SK-N-SH (cell line): Measurements from ENCODE around the gene PNKP. TPM values are rescaled to one million over a fixed set of nuclear protein-coding genes. Genes with fewer than 3 reads are reported as not detected.

Experiments used
- CTCF ChIA-PET: fragments of 300-600, 350-600 bp; formaldehyde crosslinking; extraction: SDS; loops from one replicate; lab custom pipeline; 2021; lab: Yijun Ruan, JAX
- POLR2A ChIA-PET: fragments of 350-600 bp; sonication (Branson Sonifier 250); formaldehyde crosslinking; extraction: SDS; loops from one replicate; lab custom pipeline; 2020; ENCODE audit warnings: antibody characterized with exemption, inconsistent platforms; lab: Yijun Ruan, JAX
- DNase-seq: peaks from one replicate; pipeline ENCODE4 v3.0.0; 2012
- H2AFZ ChIP-seq: fragments of 200-600 bp; sonication (generic); 2 replicates; pipeline ENCODE4 v1.8.1; 2016; ENCODE audit warnings: antibody characterized with exemption, mild to moderate bottlenecking, low read depth
- H3F3A ChIP-seq: fragments of 200-600 bp; sonication (generic); replicated peaks from 2 replicates; pipeline ENCODE3; 2016; ENCODE audit warnings: antibody characterized with exemption, mild to moderate bottlenecking; ENCODE audit not compliant: insufficient read depth
- H3K27ac ChIP-seq, 2 experiments: fragments of 200-500 bp in 1 of 2; fragments of 200-600 bp in 1 of 2; sonication (Bioruptor generic) in 1 of 2; sonication (generic), shearing (Covaris generic) in 1 of 2; 2 replicates each; pipeline versions ENCODE4 v1.5.1 to v1.6.1; 2014 to 2016; ENCODE audit warnings: low read depth in 2 of 2, inconsistent platforms in 1 of 2, low read length in 1 of 2, mild to moderate bottlenecking in 1 of 2, mixed read lengths in 1 of 2
- H3K27me3 ChIP-seq: fragments of 200-600 bp; sonication (generic), shearing (Covaris generic); 2 replicates; pipeline ENCODE4 v1.6.1; 2016; ENCODE audit warnings: mixed run types; ENCODE audit not compliant: insufficient read depth
- H3K36me3 ChIP-seq, 2 experiments: fragments of 200-500 bp in 1 of 2; fragments of 200-600 bp in 1 of 2; sonication (Bioruptor generic) in 1 of 2; sonication (generic) in 1 of 2; replicated peaks in 1 of 2; 2 replicates each; pipeline versions ENCODE3 to v1.5.1; 2014 to 2016; ENCODE audit warnings: low read length in 1 of 2, mild to moderate bottlenecking in 1 of 2; ENCODE audit not compliant: insufficient read depth in 2 of 2, control insufficient read depth in 1 of 2
- H3K4me1 ChIP-seq, 2 experiments: fragments of 200-500 bp in 1 of 2; fragments of 200-600 bp in 1 of 2; sonication (Bioruptor generic) in 1 of 2; sonication (generic), shearing (Covaris generic) in 1 of 2; 2 replicates each; pipeline versions ENCODE4 v1.5.1 to v1.6.1; 2014 to 2016; ENCODE audit warnings: low read depth in 1 of 2, low read length in 1 of 2, mixed run types in 1 of 2; ENCODE audit not compliant: insufficient read depth in 2 of 2, control insufficient read depth in 1 of 2
- H3K4me2 ChIP-seq: fragments of 200-600 bp; sonication (generic), shearing (Covaris generic); 2 replicates; pipeline ENCODE4 v1.6.1; 2017; ENCODE audit warnings: mixed run types
- H3K4me3 ChIP-seq, 2 experiments: fragments of 200-500 bp in 1 of 2; fragments of 200-600 bp in 1 of 2; sonication (Bioruptor generic) in 1 of 2; sonication (generic), shearing (Covaris generic) in 1 of 2; 2 replicates each; pipeline versions ENCODE4 v1.5.1 to v1.8.1; 2014 to 2016; ENCODE audit warnings: low read depth in 2 of 2, inconsistent platforms in 1 of 2, low read length in 1 of 2, mild to moderate bottlenecking in 1 of 2, mixed read lengths in 1 of 2, moderate library complexity in 1 of 2
- H3K79me2 ChIP-seq: fragments of 200-600 bp; sonication (generic); 2 replicates; pipeline ENCODE4 v1.8.1; 2017; ENCODE audit warnings: mild to moderate bottlenecking; ENCODE audit not compliant: insufficient read depth
- H3K9ac ChIP-seq: fragments of 200-600 bp; sonication (generic); 2 replicates; pipeline ENCODE4 v1.6.1; 2017; ENCODE audit warnings: mixed run types
- H3K9me2 ChIP-seq: fragments of 200-600 bp; sonication (generic); 2 replicates; pipeline ENCODE4 v1.6.1; 2017; ENCODE audit warnings: mixed run types
- H3K9me3 ChIP-seq: fragments of 200-600 bp; sonication (generic); 2 replicates; pipeline ENCODE4 v1.6.1; 2017; ENCODE audit warnings: mixed run types, mild to moderate bottlenecking, moderate library complexity
- H4K20me1 ChIP-seq: fragments of 200-600 bp; sonication (generic); 2 replicates; pipeline ENCODE4 v1.6.1; 2017; ENCODE audit warnings: mild to moderate bottlenecking, mixed run types; ENCODE audit not compliant: insufficient read depth
- CHD2 ChIP-seq: fragments of 150-350 bp; IDR thresholded peaks from 2 replicates; pipeline ENCODE4 v1.6.1; 2018; ENCODE audit warnings: low read length; ENCODE audit not compliant: partially characterized antibody
- FOXJ3 ChIP-seq: sonication (generic); formaldehyde crosslinking; IDR thresholded peaks from 2 replicates; pipeline ENCODE4 v1.5.1; 2020; ENCODE audit warnings: mild to moderate bottlenecking, missing genetic modification reagents
- FOXM1 ChIP-seq: IDR thresholded peaks from 2 replicates; pipeline ENCODE4 v1.4.0; 2012; ENCODE audit warnings: low read depth, mild to moderate bottlenecking
- GATA2 ChIP-seq: sonication (generic); formaldehyde crosslinking; IDR thresholded peaks from 2 replicates; pipeline ENCODE4 v1.5.0; 2020; ENCODE audit warnings: mild to moderate bottlenecking, missing genetic modification reagents
- MEF2A ChIP-seq: IDR thresholded peaks from 2 replicates; pipeline ENCODE4 v1.4.0; 2012; ENCODE audit warnings: low read depth, borderline replicate concordance
- MXI1 ChIP-seq: IDR thresholded peaks from 2 replicates; pipeline ENCODE4 v1.6.1; 2012; ENCODE audit warnings: mild to moderate bottlenecking, low read depth, low read length, improper control_type of control experiment
- NFIC ChIP-seq: IDR thresholded peaks from 2 replicates; pipeline ENCODE4 v1.4.0; 2012; ENCODE audit warnings: borderline replicate concordance
- NRF1 ChIP-seq: IDR thresholded peaks from 2 replicates; pipeline ENCODE4 v1.6.1; 2012; ENCODE audit warnings: low read depth, mild to moderate bottlenecking, low read length
- POLR2AphosphoS5 ChIP-seq: IDR thresholded peaks from 2 replicates; pipeline ENCODE4 v1.6.1; 2012; ENCODE audit warnings: low read depth, low read length
- RAD21 ChIP-seq: IDR thresholded peaks from 2 replicates; pipeline ENCODE4 v1.6.1; 2012; ENCODE audit warnings: mild to moderate bottlenecking, low read length
- RFX5 ChIP-seq: IDR thresholded peaks from 2 replicates; pipeline ENCODE4 v1.6.1; 2012; ENCODE audit warnings: mild to moderate bottlenecking, improper control_type of control experiment, low read length
- RXRA ChIP-seq: IDR thresholded peaks from 2 replicates; pipeline ENCODE4 v1.4.0; 2012; ENCODE audit warnings: low read depth, mild to moderate bottlenecking, borderline replicate concordance
- ZBTB33 ChIP-seq: IDR thresholded peaks from 2 replicates; pipeline ENCODE4 v1.4.0; 2012; ENCODE audit warnings: low read depth, borderline replicate concordance
- WGBS: methylation state at CpG from one replicate; pipeline ENCODE4 v1.1.6; 2017; ENCODE audit warnings: low lambda C conversion rate; 5-methylcytosine and 5-hydroxymethylcytosine counted together
- polyA plus RNA-seq, 3 experiments: library from polyadenylated mRNA; depleted of rRNA; stranded (reverse); fragments of >200 nt; gene quantifications; 2 replicates each; pipeline ENCODE4 v1.2.3, GENCODE V29; 2012
- TF ChIP-seq, protein P1 (sequence below): IDR thresholded peaks from 2 replicates; pipeline ENCODE4 v1.4.0; 2012; ENCODE audit warnings: low read depth
- TF ChIP-seq, protein P2 (sequence below): IDR thresholded peaks from 2 replicates; pipeline ENCODE4; 2012

Gene PNKP
- polyA plus RNA-seq, 1 of the 3 experiments (the other 2 are of a cell fraction): 52.0 TPM

DNA sequence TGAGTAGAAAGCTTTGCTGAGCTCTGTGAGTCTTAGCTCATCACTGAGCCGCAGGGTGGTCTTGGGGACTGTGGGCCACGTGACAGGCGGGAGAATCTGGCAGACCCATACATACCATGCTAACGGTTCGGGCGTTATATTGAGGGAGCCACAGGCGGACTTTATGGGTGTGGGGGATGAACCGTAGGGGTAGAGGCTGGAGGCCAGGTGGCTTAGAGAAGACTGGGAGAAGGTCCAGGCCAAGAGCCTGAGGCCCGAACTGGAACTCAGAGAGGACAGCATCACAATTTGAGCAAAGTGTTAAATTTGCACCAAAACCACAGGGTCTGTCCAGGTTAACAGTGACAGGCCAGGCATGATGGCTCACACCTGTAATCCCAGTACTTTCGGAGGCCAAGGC is 46.3 kb upstream of the PNKP start:
- Histone ChIP-seq H4K20me1 (peaks cover 10% of the 10 kb centered on the region; the same call in 1 of the 2 replicates), H3K36me3 (peaks cover 14 to 27% of the 10 kb centered on the region in 2 experiments)
- CTCF ChIA-PET: interaction anchor here (1.2 kb wide), 1 partner anchor 24 kb away, joined by 4 read pairs; no protein-coding TSS in a partner anchor

DNA sequence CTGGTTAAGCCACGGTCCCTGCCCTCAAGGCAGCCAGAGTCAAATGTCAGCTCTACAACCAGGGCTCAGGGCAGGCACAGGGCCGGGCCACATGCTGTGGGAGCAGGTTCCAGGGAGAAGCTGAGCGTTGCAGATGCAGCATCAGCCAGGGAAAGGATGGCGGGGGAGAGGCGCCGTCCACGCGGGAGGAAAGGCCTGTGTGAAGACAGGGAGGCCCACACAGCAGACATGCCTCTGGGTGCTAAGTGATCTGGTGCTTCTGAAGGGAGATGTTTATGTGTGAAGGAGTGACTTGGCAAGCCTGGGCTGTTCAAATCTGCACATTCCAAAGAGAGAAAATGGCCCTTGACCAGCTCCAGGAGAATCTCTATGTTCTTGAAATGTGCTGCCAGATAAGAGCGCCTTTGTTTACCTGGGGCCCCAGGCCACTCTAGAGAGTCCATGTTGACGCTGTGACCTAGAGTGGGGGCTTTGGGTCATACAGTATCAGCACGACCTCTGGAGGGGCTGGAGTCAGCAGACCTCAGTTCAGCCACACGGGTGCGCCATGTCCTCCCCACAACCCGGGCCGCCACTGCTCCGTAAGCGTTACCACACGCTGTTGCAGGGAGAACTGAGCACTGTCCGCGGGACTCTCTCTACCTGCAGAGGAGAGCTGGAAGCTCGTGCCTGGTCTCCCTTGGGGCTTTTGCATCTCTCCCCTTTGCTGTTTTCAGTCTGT is 45.7 kb upstream of the PNKP start:
- Histone ChIP-seq H3K27ac (no peak overlapping the region), H3K9me2 (no peaks in the 10 kb centered on the region), H3K27me3 (no peaks in the 10 kb centered on the region), H3K9ac (no peak overlapping the region), H3K79me2 (peaks cover 38% of the 10 kb centered on the region; the same call in 1 of the 2 replicates), H3K9me3 (no peaks in the 10 kb centered on the region), H3K4me3 (no peak overlapping the region), H3K4me1 (no peaks in the 10 kb centered on the region), H2AFZ (no peak overlapping the region), H4K20me1 (peaks cover 10% of the 10 kb centered on the region; the same call in 1 of the 2 replicates), H3K4me2 (no peak overlapping the region), H3K36me3 (peaks cover 14 to 29% of the 10 kb centered on the region in 2 experiments), H3F3A (no peaks in the 10 kb centered on the region)
- CTCF ChIA-PET: interaction anchor here (1.2 to 1.7 kb wide), 2 partner anchors 23 to 25 kb away, joined by 4 to 6 read pairs; no protein-coding TSS in a partner anchor
- no peak for TF ChIP-seq RFX5
- no peak for TF ChIP-seq CHD2
- no peak for TF ChIP-seq FOXM1
- WGBS: 93% methylated on average over 20 of the region's 21 CpGs
- DNase-seq: no peak
- POLR2A ChIA-PET: no interaction called here

More for the DNA sequence above, 46.3 kb upstream of the PNKP start:
- no peak for DNase-seq
- Histone ChIP-seq H3F3A (no peaks in the 10 kb centered on the region), H3K9me2 (no peaks in the 10 kb centered on the region), H3K27ac (no peak overlapping the region), H3K79me2 (peaks cover 43% of the 10 kb centered on the region; the same call in 1 of the 2 replicates), H3K9me3 (no peaks in the 10 kb centered on the region), H2AFZ (no peak overlapping the region), H3K9ac (no peak overlapping the region), H3K27me3 (no peaks in the 10 kb centered on the region), H3K4me2 (no peak overlapping the region), H3K4me1 (no peaks in the 10 kb centered on the region), H3K4me3 (no peak overlapping the region)
- no peak for TF ChIP-seq MEF2A
- no peak for TF ChIP-seq CHD2
- TF ChIP-seq RAD21: no peak
- no peak for TF ChIP-seq FOXJ3 (CRISPR knock-in tag)
- TF ChIP-seq MXI1: no peak
- TF ChIP-seq GATA2: no peak
- POLR2A ChIA-PET: no interaction called here
- WGBS: 96% methylated on average over 10 of the region's 10 CpGs

DNA sequence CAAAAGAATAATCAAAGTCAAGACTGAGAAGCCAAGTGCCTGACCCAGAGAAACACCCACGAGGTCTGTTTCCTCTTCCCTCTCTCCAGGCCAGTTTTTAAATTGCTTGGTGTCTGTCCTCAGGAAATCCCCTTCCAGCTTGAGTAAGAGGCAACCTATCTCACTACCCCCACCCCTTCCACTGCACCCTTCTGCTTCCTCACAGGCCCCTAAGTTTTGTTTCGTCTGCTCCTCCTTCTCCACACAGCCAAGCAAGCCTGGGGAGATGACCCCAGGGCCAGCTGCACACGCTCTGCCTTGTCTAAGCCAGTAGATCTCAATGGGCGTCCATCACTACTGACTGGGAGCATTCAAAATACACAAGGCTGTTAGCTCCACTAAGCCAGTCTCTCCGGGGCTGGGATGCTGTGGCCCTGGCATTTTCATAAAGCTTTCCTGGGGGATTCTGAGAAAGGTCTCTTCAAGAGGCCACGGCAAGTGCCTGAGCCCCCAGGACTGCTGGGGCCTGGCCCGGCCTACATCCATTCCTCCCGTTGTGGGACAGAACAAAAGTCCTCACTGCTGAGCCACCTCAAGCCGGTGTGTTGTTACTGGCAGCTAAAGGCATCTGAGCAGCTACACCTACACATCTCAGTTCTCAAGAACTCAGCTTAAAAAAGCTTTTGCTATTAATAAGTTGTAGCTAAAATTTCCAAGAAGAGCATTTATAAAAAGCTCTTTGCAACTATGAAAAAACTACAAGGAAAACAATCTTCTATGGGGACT is 44.2 kb upstream of the PNKP start:
- Histone ChIP-seq H3K27me3 (no peaks in the 10 kb centered on the region), H3K36me3 (peaks cover 14 to 29% of the 10 kb centered on the region in 2 experiments), H3K4me3 (no peak overlapping the region), H3K4me2 (no peak overlapping the region), H3K27ac (no peak overlapping the region), H4K20me1 (peaks cover 10% of the 10 kb centered on the region; the same call in 1 of the 2 replicates), H3K4me1 (no peaks in the 10 kb centered on the region), H3K9me2 (no peaks in the 10 kb centered on the region), H3K9ac (no peak overlapping the region), H3F3A (no peaks in the 10 kb centered on the region), H3K79me2 (peaks cover 23% of the 10 kb centered on the region; the same call in 1 of the 2 replicates), H3K9me3 (no peaks in the 10 kb centered on the region), H2AFZ (no peak overlapping the region)
- TF ChIP-seq MXI1: no peak
- TF ChIP-seq ZBTB33: no peak
- no peak for TF ChIP-seq RAD21
- TF ChIP-seq FOXM1: no peak
- TF ChIP-seq, protein P1, sequence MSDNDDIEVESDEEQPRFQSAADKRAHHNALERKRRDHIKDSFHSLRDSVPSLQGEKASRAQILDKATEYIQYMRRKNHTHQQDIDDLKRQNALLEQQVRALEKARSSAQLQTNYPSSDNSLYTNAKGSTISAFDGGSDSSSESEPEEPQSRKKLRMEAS: no peak
- TF ChIP-seq MEF2A: no peak
- TF ChIP-seq, protein P2, sequence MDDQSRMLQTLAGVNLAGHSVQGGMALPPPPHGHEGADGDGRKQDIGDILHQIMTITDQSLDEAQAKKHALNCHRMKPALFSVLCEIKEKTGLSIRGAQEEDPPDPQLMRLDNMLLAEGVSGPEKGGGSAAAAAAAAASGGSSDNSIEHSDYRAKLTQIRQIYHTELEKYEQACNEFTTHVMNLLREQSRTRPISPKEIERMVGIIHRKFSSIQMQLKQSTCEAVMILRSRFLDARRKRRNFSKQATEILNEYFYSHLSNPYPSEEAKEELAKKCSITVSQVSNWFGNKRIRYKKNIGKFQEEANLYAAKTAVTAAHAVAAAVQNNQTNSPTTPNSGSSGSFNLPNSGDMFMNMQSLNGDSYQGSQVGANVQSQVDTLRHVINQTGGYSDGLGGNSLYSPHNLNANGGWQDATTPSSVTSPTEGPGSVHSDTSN: no peak
- TF ChIP-seq RXRA: no peak
- no peak for TF ChIP-seq NRF1
- no peak for TF ChIP-seq NFIC
- TF ChIP-seq POLR2AphosphoS5: no peak
- ChIA-PET POLR2A (interaction anchor here (0.6 kb wide), 2 partner anchors 17 to 58 kb away, joined by 3 to 4 read pairs; partner anchors contain the start of genes ATF5 and NUP62), CTCF (interaction anchor here (0.9 to 1.7 kb wide), 3 partner anchors 10 to 21 kb away, joined by 3 to 6 read pairs (median 4); no protein-coding TSS in a partner anchor)
- no peak for DNase-seq
- WGBS: 81% methylated on average over 8 of the region's 9 CpGs
